Stromal cell of bone marrow (primary cell): Measurements from ENCODE around the gene LACTB.

Experiments
- DNase-seq: peaks from one replicate; pipeline ENCODE4 v3.0.0-alpha.2; 2012; ENCODE audit warnings: low read depth

LACTB gene

GRCh38 chr15:63178034-63178433, 56.4 kb downstream of the LACTB start:
- DNase-seq: no peak

- no peak for DNase-seq
Measured at GRCh38 chr15:63180746-63181145, 59.1 kb downstream of the LACTB start.

GRCh38 chr15:63181648-63182047, 60.0 kb downstream of the LACTB start:
- no peak for DNase-seq

- no peak for DNase-seq
Measured at GRCh38 chr15:63185206-63185605, 63.5 kb downstream of the LACTB start.

GRCh38 chr15:63186065-63186464, 64.4 kb downstream of the LACTB start:
- DNase-seq: no peak

- DNase-seq: no peak
Measured at GRCh38 chr15:63187589-63188226, 66.0 kb downstream of the LACTB start.

GRCh38 chr15:63188247-63188925, 66.7 kb downstream of the LACTB start:
- no peak for DNase-seq

GRCh38 chr15:63188926-63189871, 67.5 kb downstream of the LACTB start, which contains the start of gene RAB8B:
RAB8B (plus strand) TSS chr15:63189606; CDS start chr15:63189625, 19 bp downstream.
- DNase-seq: peak; percentile 93

- no peak for DNase-seq
Measured at GRCh38 chr15:63189941-63190768, 68.5 kb downstream of the LACTB start.

GRCh38 chr15:63190769-63191649, 69.3 kb downstream of the LACTB start:
- DNase-seq: no peak
